Neural crest cell (in vitro differentiated cells): ENCODE measurements around the gene TRIM42. TPM values are rescaled to one million over a fixed set of nuclear protein-coding genes. Genes with fewer than 3 reads are reported as not detected.

Experiments
- DNase-seq: peaks from one replicate; pipeline ENCODE4 v3.0.0; 2021; ENCODE audit warnings: low read depth, mixed read lengths, low spot score
- H3K27ac Mint-ChIP-seq: one replicate; pipeline ENCODE4 v1.8.0; 2021; ENCODE audit warnings: mild to moderate bottlenecking, mixed read lengths; ENCODE audit not compliant: unreplicated experiment
- H3K27me3 Mint-ChIP-seq: 2 replicates; pipeline ENCODE4 v1.8.0; 2021; ENCODE audit warnings: low read depth, mild to moderate bottlenecking, mixed read lengths
- H3K36me3 Mint-ChIP-seq: 2 replicates; pipeline ENCODE4 v1.8.0; 2021; ENCODE audit warnings: low read depth, mild to moderate bottlenecking, mixed read lengths
- H3K4me1 Mint-ChIP-seq: 2 replicates; pipeline ENCODE4 v1.8.0; 2021; ENCODE audit warnings: mixed read lengths
- H3K4me3 Mint-ChIP-seq: one replicate; pipeline ENCODE4 v1.8.0; 2021; ENCODE audit warnings: mild to moderate bottlenecking, mixed read lengths
- H3K9me3 Mint-ChIP-seq: 2 replicates; pipeline ENCODE4 v1.8.0; 2021; ENCODE audit warnings: mixed read lengths
- long read RNA-seq: library from polyadenylated mRNA; unstranded; transcript quantifications from one replicate; pipeline ENCODE4 v2.0.0, GENCODE V29; 2020
- total RNA-seq: library from RNA; stranded (reverse); gene quantifications from 2 replicates; pipeline ENCODE4 v1.2.1, GENCODE V29; 2021
- TF ChIP-seq, protein P1 (sequence below): fragments of 200-600 bp; sonication (generic); conservative IDR thresholded peaks from 2 replicates; pipeline ENCODE4 v1.5.0; 2021; ENCODE audit warnings: antibody characterized with exemption, mild to moderate bottlenecking

TRIM42 gene
- not detected in 2 replicates for total RNA-seq
- long read RNA-seq: 0 reads

GRCh38 chr3:140677764-140678163, at the start of gene TRIM42:
TRIM42 (plus strand) TSS chr3:140678064; CDS start chr3:140678230, 166 bp downstream.
- H3K36me3 Mint-ChIP-seq: peaks cover under 1% of the 10 kb centered on the region
- TF ChIP-seq, protein P1, sequence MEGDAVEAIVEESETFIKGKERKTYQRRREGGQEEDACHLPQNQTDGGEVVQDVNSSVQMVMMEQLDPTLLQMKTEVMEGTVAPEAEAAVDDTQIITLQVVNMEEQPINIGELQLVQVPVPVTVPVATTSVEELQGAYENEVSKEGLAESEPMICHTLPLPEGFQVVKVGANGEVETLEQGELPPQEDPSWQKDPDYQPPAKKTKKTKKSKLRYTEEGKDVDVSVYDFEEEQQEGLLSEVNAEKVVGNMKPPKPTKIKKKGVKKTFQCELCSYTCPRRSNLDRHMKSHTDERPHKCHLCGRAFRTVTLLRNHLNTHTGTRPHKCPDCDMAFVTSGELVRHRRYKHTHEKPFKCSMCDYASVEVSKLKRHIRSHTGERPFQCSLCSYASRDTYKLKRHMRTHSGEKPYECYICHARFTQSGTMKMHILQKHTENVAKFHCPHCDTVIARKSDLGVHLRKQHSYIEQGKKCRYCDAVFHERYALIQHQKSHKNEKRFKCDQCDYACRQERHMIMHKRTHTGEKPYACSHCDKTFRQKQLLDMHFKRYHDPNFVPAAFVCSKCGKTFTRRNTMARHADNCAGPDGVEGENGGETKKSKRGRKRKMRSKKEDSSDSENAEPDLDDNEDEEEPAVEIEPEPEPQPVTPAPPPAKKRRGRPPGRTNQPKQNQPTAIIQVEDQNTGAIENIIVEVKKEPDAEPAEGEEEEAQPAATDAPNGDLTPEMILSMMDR: no peak
- no peak within 1 kb of the TSS for H3K27ac Mint-ChIP-seq
- peaks cover under 1% of the 10 kb centered on the region for H3K9me3 Mint-ChIP-seq
- no peak for DNase-seq
- no peak within 1 kb of the TSS for H3K4me3 Mint-ChIP-seq
- H3K4me1 Mint-ChIP-seq: peaks cover 9% of the 10 kb centered on the region
- no peaks in the 10 kb centered on the region for H3K27me3 Mint-ChIP-seq

GRCh38 chr3:140628606-140629005, 49.3 kb upstream of the TRIM42 start:
- no peak for DNase-seq

DNA sequence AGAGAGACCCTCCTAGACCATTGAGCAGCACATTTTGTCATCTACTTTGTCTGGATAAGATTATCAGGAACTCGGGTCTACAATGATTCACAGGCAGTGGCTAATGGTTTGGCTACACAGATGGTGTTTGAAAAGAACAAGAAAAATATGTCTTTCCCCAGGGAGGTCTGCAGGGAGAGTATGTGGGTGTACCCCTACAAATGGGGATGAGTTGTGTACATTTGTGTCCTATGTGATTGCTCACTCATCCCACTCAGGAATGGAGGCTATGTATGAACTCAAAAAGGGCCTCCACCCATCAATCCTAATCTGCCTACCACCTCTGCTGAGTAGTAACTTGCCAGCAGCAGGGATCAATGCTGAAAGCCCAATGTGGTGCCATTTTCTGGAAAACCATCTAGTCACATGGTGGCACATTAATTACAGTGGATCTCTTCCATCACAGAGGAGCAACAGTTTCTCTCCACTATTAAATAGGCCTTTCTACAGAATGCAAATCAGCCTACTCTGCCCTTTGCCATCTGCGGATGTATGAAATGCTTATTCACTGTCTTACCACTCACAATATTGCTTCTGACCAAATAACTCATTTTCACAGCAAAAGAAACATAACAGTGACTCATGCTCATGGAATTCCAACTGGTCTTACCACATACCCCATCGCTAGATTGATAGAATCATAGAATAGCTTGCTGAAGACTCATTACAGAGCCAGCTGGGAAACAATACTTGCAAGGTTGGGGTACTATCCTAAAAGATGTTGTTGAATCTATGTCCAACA, 48.3 kb upstream of the TRIM42 start:
- no peak overlapping the region for H3K27ac Mint-ChIP-seq
- no peaks in the 10 kb centered on the region for H3K36me3 Mint-ChIP-seq
- no peak for DNase-seq
- no peak overlapping the region for H3K4me3 Mint-ChIP-seq
- no peaks in the 10 kb centered on the region for H3K9me3 Mint-ChIP-seq
- no peaks in the 10 kb centered on the region for H3K27me3 Mint-ChIP-seq
- no peaks in the 10 kb centered on the region for H3K4me1 Mint-ChIP-seq
- TF ChIP-seq, protein P1: no peak

More at GRCh38 chr3:140628606-140629005, 49.3 kb upstream of the TRIM42 start:
- no peaks in the 10 kb centered on the region for H3K27me3 Mint-ChIP-seq
- H3K27ac Mint-ChIP-seq: no peak overlapping the region
- H3K4me3 Mint-ChIP-seq: no peak overlapping the region
- H3K36me3 Mint-ChIP-seq: no peaks in the 10 kb centered on the region
- peaks cover 2% of the 10 kb centered on the region for H3K9me3 Mint-ChIP-seq
- TF ChIP-seq, protein P1: no peak
- H3K4me1 Mint-ChIP-seq: no peaks in the 10 kb centered on the region

DNA sequence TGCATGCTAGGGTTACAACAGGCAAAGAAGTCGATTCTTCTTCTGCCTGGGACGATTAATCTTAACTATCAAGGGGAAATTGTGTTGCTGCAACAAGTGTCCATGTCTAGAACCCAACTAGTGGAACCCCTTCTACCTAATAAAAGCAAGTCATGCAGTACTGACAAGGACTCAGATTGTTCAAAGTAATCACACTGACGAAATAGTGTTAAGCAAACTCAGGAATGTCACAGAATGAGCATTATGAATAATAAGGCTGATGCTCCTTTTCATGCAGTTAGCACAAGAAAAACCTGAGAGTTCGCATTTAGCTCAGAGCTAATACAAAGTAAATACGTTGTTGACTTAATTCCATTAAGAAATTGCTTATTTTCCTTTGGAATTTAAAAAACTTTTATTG, 47.5 kb upstream of the TRIM42 start:
- TF ChIP-seq, protein P1: no peak
- DNase-seq: no peak
- no peak overlapping the region for H3K4me3 Mint-ChIP-seq
- H3K27me3 Mint-ChIP-seq: no peaks in the 10 kb centered on the region
- H3K27ac Mint-ChIP-seq: no peak overlapping the region
- H3K9me3 Mint-ChIP-seq: no peaks in the 10 kb centered on the region
- H3K36me3 Mint-ChIP-seq: no peaks in the 10 kb centered on the region
- no peaks in the 10 kb centered on the region for H3K4me1 Mint-ChIP-seq

- TF ChIP-seq, protein P1: no peak
- no peaks in the 10 kb centered on the region for H3K4me1 Mint-ChIP-seq
- no peak overlapping the region for H3K4me3 Mint-ChIP-seq
Observed at GRCh38 chr3:140630866-140631265, 47.0 kb upstream of the TRIM42 start.

More at GRCh38 chr3:140630866-140631265, 47.0 kb upstream of the TRIM42 start:
- Mint-ChIP-seq H3K36me3 (no peaks in the 10 kb centered on the region), H3K27ac (no peak overlapping the region), H3K27me3 (no peaks in the 10 kb centered on the region), H3K9me3 (no peaks in the 10 kb centered on the region)
- no peak for DNase-seq
